Globus pallidus (tissue), 1 donor: Measurements from ENCODE around the gene FAM83D.

Experiments
- DNase-seq: peaks from one replicate; pipeline ENCODE4 v3.0.0-alpha.2; 2015; ENCODE audit warnings: low spot score

The FAM83D gene, protein sequence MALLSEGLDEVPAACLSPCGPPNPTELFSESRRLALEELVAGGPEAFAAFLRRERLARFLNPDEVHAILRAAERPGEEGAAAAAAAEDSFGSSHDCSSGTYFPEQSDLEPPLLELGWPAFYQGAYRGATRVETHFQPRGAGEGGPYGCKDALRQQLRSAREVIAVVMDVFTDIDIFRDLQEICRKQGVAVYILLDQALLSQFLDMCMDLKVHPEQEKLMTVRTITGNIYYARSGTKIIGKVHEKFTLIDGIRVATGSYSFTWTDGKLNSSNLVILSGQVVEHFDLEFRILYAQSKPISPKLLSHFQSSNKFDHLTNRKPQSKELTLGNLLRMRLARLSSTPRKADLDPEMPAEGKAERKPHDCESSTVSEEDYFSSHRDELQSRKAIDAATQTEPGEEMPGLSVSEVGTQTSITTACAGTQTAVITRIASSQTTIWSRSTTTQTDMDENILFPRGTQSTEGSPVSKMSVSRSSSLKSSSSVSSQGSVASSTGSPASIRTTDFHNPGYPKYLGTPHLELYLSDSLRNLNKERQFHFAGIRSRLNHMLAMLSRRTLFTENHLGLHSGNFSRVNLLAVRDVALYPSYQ

GRCh38 chr20:38926142-38926933 is at the start of gene FAM83D:
Gene FAM83D (plus strand): TSS chr20:38926417. CDS start chr20:38926443, 26 bp downstream.
- DNase-seq, result peak; percentile 96

DNA sequence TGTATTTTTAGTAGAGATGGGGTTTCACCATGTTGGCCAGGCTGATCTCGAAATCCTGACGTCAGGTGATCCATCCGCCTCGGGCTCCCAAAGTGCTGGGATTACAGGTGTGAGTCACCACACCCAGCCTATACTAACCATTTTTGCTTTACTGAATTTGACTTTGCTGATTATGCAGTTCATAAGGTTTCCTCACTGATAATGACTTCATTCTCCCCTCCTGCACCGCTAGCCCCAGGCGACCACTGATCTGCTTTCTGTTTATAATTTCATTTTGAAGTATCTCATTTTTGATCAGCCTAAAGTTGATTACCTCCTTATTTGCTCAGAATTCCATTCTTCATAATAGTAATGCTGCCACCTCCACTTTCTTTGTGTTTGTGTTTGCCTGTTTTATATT is 48.7 kb upstream of the FAM83D start:
- DNase-seq, result no peak

DNA sequence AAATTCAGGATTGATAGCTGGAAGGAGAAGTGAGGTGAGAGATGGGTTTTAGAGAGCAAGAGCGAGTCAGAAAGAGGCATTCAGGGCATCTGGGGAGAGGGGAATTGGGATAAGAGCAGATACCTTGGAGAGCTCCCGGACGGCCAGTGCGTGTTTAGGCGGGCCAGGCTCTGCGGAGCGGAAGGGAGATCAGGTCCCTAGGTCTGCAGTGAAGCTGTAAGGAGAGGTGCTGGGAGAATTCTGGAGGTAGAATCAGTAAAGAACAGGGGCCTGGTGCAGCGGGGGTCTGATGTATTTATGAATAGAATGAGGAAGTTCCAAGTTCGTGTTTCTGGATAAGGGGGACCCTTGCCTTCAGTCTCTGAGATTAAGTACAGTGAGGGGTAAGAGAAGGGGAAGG is 47.4 kb upstream of the FAM83D start:
- no peak for DNase-seq

GRCh38 chr20:38880952-38881735 is 45.1 kb upstream of the FAM83D start:
- no peak for DNase-seq

- DNase-seq, result no peak
Measured at GRCh38 chr20:38881806-38882440, 44.3 kb upstream of the FAM83D start.

GRCh38 chr20:38882600-38882999 is 43.6 kb upstream of the FAM83D start:
- DNase-seq, result no peak

DNA sequence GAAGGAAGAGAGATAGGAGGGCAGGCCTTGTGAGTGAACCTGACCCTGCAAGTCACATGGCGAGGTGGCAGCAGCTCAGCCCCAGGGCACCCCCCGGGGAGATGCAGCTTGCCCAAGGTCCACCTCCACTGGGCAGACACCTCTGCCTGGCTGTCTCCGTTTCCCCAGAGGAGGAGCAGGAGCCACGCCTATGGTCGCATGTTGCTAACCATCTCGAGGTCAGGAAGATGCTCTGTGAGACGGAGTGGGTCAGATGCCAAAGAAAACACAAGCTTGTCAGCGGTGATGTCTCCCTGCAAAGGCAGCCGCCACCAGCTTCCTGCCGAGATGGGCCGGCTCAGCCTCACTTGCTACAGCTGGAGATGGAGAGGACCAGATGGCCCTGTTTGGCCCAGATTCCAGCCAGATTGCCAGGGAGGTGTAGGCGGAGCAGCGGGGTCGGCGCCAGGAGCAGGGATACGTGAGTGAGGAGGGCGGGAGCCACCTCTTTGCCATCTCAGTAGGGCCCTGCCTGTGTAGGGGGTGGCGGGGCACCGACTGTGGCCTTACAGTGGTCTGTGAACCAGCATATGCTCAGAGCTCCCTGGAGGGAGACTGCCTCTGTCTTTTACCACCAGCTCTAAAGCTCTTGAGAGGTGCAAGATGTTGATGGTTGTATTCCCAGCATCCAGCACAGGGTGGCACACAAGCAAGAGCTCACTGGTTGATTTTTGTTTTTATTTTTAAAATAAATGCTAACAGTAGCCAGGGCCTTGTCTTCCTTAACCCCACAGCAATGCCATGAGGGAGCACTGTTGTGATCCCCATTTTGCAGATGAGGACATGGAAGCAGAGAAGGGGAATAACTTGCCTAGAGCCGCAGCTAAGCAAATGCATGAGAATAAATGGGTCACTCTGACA is 42.9 kb upstream of the FAM83D start:
- no peak for DNase-seq

DNA sequence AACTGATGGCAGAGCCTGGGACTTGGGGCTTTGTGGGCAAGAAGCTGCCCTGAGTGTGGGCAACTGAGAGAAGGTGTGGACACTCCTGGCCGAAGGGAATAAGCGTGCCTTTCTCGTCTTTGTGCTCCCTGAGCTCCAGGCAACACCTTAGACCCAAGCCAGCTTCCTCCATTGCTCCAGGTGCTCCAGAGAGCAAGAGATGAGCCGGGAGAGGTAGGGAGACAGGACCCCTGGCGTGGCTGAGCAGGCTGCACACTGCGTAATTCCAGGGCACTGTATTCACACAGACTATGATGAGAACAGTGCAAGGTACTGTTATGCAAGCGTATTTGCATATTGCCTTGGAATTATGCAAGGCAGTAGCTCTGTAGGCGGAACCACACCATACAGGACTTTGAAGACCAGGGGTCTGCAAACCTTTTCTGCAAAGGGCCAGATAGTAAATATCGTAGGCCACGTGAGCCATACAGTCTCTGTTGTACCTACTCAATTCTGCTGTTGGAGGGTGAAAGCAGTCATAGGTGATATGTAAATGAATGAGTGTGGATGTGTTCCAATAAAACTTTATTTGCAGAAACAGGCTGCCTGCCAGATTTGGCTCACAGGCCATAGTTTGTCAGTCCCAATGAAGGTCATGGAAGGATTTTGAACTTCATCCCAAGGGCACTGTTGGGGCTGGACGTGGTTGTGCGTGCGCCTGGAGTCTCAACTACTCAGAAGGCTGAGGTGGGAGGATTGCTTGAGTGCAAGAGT is 42.1 kb upstream of the FAM83D start:
- no peak for DNase-seq

DNA sequence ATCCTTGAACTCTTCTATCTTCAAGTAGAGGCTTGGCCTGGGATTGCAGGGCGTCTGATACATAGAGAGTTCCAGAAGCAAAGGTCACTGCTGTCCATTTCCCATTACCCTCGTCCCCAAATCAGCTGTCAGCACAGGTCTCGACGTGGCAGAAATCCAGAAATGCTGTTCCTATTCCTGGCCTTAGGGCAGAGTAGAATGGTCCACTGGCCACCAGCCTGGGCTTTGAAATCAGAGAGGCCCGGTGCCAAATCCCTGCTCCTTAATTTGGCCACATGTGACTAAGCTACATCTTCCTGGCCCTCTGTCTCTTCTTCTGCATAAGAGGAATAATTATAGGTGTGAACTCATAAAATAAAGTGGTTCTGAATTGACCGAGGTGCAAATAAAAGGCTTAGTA is 40.9 kb upstream of the FAM83D start:
- DNase-seq, result no peak

GRCh38 chr20:38888059-38888831 is 38.0 kb upstream of the FAM83D start:
- peak; percentile 90 for DNase-seq

DNA sequence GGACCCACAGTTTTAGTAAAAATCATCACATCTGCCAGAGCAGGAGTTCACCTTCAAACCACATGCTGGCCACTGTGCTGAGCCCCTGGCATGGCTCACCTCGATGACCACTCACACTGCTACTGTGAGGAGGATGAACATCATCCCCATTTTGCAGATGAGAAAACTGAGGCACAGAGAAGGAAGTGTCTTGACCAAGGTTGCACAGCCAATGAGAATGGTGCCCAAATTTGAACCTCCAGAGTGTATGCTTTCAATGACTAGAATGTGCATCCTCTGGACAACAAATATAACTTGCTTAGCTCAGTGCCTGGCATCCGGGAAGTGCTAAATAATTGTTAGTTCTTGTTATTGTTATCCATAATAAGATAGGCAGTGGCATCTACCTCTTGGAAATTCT is 37.2 kb upstream of the FAM83D start:
- no peak for DNase-seq

- peak; percentile 99 for DNase-seq
Measured at GRCh38 chr20:38889792-38890496, 36.3 kb upstream of the FAM83D start.

DNA sequence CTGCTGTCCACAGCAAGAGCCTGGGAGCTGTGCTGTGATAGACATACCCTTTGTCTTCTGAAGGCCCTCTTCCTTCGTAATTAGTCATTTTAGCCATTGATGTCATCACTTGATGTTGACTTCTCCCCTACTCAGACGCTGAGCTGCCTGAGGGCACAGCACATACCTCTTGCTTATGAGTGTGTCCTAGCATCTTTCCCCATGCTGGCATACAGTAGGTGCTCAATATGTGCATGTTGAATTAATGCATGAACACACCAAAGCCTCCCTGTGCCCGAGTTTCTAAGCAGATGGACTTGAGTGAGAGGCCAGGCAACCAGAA is 35.8 kb upstream of the FAM83D start:
- no peak for DNase-seq

- DNase-seq, result peak; percentile 24
Measured at GRCh38 chr20:38892091-38892981, 33.9 kb upstream of the FAM83D start.

DNA sequence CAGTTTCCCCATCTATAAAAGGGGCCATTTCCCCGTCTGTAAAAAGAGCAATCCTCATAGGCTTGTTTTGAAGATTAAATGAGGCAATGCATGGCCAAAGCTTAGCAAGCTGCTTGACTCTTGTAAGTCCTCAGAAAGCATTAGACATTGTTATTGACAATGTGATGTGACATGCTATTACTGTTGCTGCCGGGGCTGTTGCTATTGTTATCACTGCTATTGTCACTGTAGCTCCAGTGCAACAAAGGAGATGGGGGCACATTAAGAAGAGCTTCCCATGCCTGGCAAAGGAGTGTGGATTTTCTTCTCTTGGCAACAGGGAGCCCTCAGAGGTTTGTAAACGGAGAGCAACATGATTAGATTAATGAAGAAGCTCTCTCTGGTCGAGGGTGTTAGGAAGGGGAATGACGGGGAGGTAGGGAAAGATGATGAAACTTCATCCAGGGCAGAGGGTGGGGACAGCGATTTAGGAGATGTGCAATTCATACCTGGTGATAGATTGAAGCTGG is 33.1 kb upstream of the FAM83D start:
- peak; percentile 28 for DNase-seq

DNA sequence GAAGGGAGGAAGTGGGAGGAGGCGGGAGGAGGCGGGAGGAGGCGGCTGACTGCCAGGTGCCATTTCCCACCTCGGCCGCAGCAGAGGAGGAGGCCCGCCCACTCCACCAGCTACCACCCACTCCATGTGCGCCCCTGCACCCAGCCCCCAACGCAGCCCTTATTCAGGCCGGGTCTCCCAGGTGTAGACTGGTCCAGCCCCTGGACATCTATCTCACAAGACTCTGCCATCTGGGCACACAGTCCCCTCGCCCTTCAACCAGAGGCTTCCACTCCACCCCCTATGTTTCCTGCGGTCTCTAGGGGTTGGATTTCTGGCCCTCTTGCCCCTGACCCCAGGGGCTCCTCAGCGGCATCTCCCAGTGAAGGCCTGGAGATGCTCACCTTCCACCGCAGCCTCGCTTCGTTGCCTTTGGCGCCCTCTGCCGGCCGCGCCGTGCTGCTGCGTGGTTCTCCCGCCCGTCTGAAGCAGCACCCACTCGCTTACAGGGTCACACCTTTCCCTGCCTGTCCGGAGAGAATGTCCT is 32.6 kb upstream of the FAM83D start:
- DNase-seq, result peak; percentile 80
